ENCODE data around the gene MCOLN3. TPM values are rescaled to one million over a fixed set of nuclear protein-coding genes. Genes with fewer than 3 reads are reported as not detected.
"Not testable (repeated sequence)": the region's sequence is repeated elsewhere in the genome, so short reads cannot be mapped to it uniquely, and the experiment has no call there.

MCOLN3 gene
- total RNA-seq, 1 experiment from 2014 or later = 0.70 TPM

DNA sequence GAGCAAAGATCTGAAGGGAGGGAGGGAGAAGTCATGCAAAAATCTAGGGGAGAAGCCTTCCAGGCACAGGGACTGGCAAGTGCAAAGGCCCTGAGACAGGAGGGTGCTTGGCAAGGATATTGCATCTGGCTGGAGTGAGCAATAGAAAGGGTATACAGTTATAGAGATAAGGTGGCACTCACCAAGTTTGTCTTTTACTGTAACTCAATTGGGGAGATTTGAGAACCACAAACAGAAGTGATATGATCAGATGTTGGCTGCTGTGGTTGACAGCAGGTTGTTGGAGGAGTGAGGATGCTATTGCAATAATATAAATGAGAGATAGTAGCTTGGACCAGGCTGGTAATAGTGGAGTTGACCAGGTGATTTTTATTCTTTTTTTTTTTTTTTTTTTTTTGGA is 25.6 kb downstream of the MCOLN3 start:
- no TSS peak for BruUV-seq (replicated peaks)
- no peaks in the 10 kb centered on the region for H3K9me3 Mint-ChIP-seq (ENCODE audit: unreplicated experiment)
- DNase-seq (ENCODE audit: unreplicated experiment) = no peak
- CTCF ChIA-PET = interaction anchor here (1.2 kb wide), 1 partner anchor 78 kb away, joined by 3 read pairs; no protein-coding TSS in a partner anchor
- H3K27ac Mint-ChIP-seq (ENCODE audit: low read depth, unreplicated experiment) = no peak overlapping the region
- H3K4me1 Mint-ChIP-seq (ENCODE audit: insufficient read depth, unreplicated experiment) = no peaks in the 10 kb centered on the region
- H3K4me3 Mint-ChIP-seq (ENCODE audit: unreplicated experiment) = no peak overlapping the region
- no peaks in the 10 kb centered on the region for H3K36me3 Mint-ChIP-seq (ENCODE audit: insufficient read depth, unreplicated experiment)
- H3K27me3 Mint-ChIP-seq (ENCODE audit: insufficient read depth, unreplicated experiment) = no peaks in the 10 kb centered on the region
- no peak for TF ChIP-seq CTCF (IDR thresholded peaks at IDR 0.05; ENCODE audit: unreplicated experiment)
- POLR2A ChIA-PET = no interaction called here
- intact Hi-C loops (cut with micrococcal nuclease) = no loop called here

DNA sequence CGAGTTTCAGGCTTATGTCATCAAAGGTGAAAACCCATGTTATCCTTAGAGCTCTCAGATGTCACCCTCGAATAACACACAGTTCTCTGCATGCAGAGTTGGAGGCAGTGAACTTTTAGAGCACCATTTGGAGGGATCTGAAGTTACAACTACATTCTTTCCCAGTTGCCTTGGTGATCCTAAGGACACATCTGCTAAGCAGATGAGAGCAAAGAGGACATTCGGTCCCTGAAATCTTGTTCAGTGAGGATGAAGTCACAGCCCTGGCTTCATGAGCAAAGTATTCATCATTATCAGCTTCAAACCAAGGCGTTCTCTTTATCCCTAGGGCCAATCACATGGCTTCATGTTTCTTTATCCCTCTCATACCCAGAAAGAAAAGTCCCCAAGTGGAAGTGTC is 28.3 kb downstream of the MCOLN3 start:
- no peaks in the 10 kb centered on the region for H3K4me1 Mint-ChIP-seq (ENCODE audit: insufficient read depth, unreplicated experiment)
- no peaks in the 10 kb centered on the region for H3K9me3 Mint-ChIP-seq (ENCODE audit: unreplicated experiment)
- H3K36me3 Mint-ChIP-seq (ENCODE audit: insufficient read depth, unreplicated experiment) = no peaks in the 10 kb centered on the region
- no peak overlapping the region for H3K4me3 Mint-ChIP-seq (ENCODE audit: unreplicated experiment)
- TF ChIP-seq CTCF (IDR thresholded peaks at IDR 0.05; ENCODE audit: unreplicated experiment) = no peak
- no peak for DNase-seq (ENCODE audit: unreplicated experiment)
- BruUV-seq (replicated peaks) = no TSS peak
- CTCF ChIA-PET = no interaction called here
- H3K27ac Mint-ChIP-seq (ENCODE audit: low read depth, unreplicated experiment) = no peak overlapping the region
- H3K27me3 Mint-ChIP-seq (ENCODE audit: insufficient read depth, unreplicated experiment) = no peaks in the 10 kb centered on the region
- intact Hi-C loops (cut with micrococcal nuclease) = no loop called here
- POLR2A ChIA-PET = no interaction called here

DNA sequence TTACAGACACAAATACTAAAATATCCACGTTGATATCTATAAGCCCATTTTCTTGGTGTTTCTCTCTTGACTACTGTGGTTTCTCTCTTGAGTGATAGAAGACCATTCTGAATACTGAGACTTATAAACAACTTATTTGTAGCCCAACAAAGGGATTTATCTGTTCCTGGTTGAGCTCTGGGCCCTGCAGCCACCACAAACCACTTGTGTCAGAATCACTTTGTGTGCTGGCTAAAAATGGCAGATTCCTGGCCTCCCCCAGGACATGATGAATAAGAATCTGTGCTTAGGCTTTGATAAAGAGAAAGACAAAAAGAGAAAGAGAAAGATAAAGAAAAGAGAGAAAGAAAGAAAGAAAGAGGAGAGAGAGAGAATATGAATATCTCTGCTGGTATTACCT is 32.5 kb downstream of the MCOLN3 start:
- Mint-ChIP-seq H3K4me3 (ENCODE audit: unreplicated experiment) (no peak overlapping the region), H3K27me3 (ENCODE audit: insufficient read depth, unreplicated experiment) (no peaks in the 10 kb centered on the region), H3K4me1 (ENCODE audit: insufficient read depth, unreplicated experiment) (no peaks in the 10 kb centered on the region), H3K36me3 (ENCODE audit: insufficient read depth, unreplicated experiment) (no peaks in the 10 kb centered on the region), H3K9me3 (ENCODE audit: unreplicated experiment) (peaks cover 3% of the 10 kb centered on the region), H3K27ac (ENCODE audit: low read depth, unreplicated experiment) (no peak overlapping the region)
- CTCF ChIA-PET = interaction anchor here (1.9 kb wide), 1 partner anchor 71 kb away, joined by 5 read pairs; no protein-coding TSS in a partner anchor
- POLR2A ChIA-PET = no interaction called here
- BruUV-seq (replicated peaks) = no TSS peak
- TF ChIP-seq CTCF (IDR thresholded peaks at IDR 0.05; ENCODE audit: unreplicated experiment) = no peak
- intact Hi-C loops (cut with micrococcal nuclease) = no loop called here
- no peak for DNase-seq (ENCODE audit: unreplicated experiment)

DNA sequence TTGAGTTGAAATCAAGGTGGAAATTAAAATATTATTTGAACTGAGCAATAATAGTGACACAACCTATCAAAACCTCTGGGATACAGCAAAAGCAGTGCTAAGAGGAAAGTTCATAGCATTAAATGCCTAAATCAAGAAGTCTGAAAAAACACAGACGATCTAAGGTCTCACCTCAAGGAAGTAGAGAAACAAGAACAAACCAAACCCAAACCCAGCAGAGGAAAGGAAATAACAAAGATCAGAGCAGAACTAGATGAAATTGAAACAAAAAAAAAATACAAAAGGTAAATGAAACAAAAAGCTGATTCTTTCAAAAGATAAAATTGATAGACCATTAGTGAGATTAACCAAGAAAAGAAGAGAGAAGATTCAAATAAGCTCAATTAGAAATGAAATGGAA is 42.7 kb downstream of the MCOLN3 start:
- H3K27me3 Mint-ChIP-seq (ENCODE audit: insufficient read depth, unreplicated experiment); BruUV-seq (replicated peaks); H3K36me3 Mint-ChIP-seq (ENCODE audit: insufficient read depth, unreplicated experiment): not testable (repeated sequence)

GRCh38 chr1:85001742-85002141 is 46.6 kb downstream of the MCOLN3 start:
- CTCF ChIA-PET = interaction anchor here (0.7 to 0.8 kb wide), 2 partner anchors 58 to 108 kb away, joined by 3 read pairs; no protein-coding TSS in a partner anchor
- no peak for TF ChIP-seq CTCF (IDR thresholded peaks at IDR 0.05; ENCODE audit: unreplicated experiment)
- Mint-ChIP-seq H3K27me3 (ENCODE audit: insufficient read depth, unreplicated experiment) (peaks cover 12% of the 10 kb centered on the region), H3K27ac (ENCODE audit: low read depth, unreplicated experiment) (no peak overlapping the region), H3K4me1 (ENCODE audit: insufficient read depth, unreplicated experiment) (peaks cover 6% of the 10 kb centered on the region), H3K4me3 (ENCODE audit: unreplicated experiment) (no peak overlapping the region), H3K9me3 (ENCODE audit: unreplicated experiment) (no peaks in the 10 kb centered on the region), H3K36me3 (ENCODE audit: insufficient read depth, unreplicated experiment) (no peaks in the 10 kb centered on the region)
- intact Hi-C loops (cut with micrococcal nuclease) = no loop called here
- no peak for DNase-seq (ENCODE audit: unreplicated experiment)
- BruUV-seq (replicated peaks) = no TSS peak
- POLR2A ChIA-PET = no interaction called here

More for the DNA sequence above, 42.7 kb downstream of the MCOLN3 start:
- H3K9me3 Mint-ChIP-seq (ENCODE audit: unreplicated experiment); H3K4me1 Mint-ChIP-seq (ENCODE audit: insufficient read depth, unreplicated experiment); POLR2A ChIA-PET; H3K4me3 Mint-ChIP-seq (ENCODE audit: unreplicated experiment); intact Hi-C loops (cut with micrococcal nuclease); DNase-seq (ENCODE audit: unreplicated experiment); H3K27ac Mint-ChIP-seq (ENCODE audit: low read depth, unreplicated experiment); CTCF ChIA-PET: not testable (repeated sequence)

All from MCF 10A (cell line).